Upper lobe of left lung (tissue), 6 donors: ENCODE data around the gene TBCA. TPM values are rescaled to one million over a fixed set of nuclear protein-coding genes. Genes with fewer than 3 reads are reported as not detected.
"Not testable (repeated sequence)": the region's sequence is repeated elsewhere in the genome, so short reads cannot be mapped to it uniquely, and the experiment has no call there.

ENCODE experiments used
- ATAC-seq, 2 donors: fragments of 200-7000 bp; cut with Tn5 transposase; one replicate each; pipeline ENCODE4 v1.9.1; 2022; ENCODE audit warnings: mild to moderate bottlenecking in 2 of 2, moderate library complexity in 2 of 2; ENCODE audit not compliant: low FRiP score in 2 of 2
- DNase-seq, 2 donors: peaks; one replicate each; pipeline ENCODE4 v3.0.0-alpha.2; 2019 to 2020
- H3K27ac ChIP-seq, 4 donors: fragments of 200-600 bp; sonication (generic); one replicate each; pipeline ENCODE4 v1.5.1; 2016 to 2019
- H3K27me3 ChIP-seq, 4 donors: fragments of 200-600 bp; sonication (generic); one replicate each; pipeline ENCODE4 v1.5.1; 2017 to 2019
- H3K36me3 ChIP-seq, 4 donors: fragments of 200-600 bp; sonication (generic); one replicate each; pipeline ENCODE4 v1.5.1; 2016 to 2019
- H3K4me1 ChIP-seq, 4 donors: fragments of 200-600 bp; sonication (generic); one replicate each; pipeline ENCODE4 v1.5.1; 2018 to 2019
- H3K4me3 ChIP-seq, 4 donors: fragments of 200-600 bp; sonication (generic); one replicate each; pipeline ENCODE4 v1.5.1; 2017 to 2019; ENCODE audit warnings: mild to moderate bottlenecking in 2 of 4, moderate library complexity in 1 of 4
- H3K9me3 ChIP-seq, 4 donors: fragments of 200-600 bp; sonication (generic); one replicate each; pipeline ENCODE4 v1.5.1; 2018 to 2019
- CTCF ChIP-seq, 6 experiments: fragments of 450-650 bp in 4 of 6; fragments of 200-600 bp in 2 of 6; sonication (generic) in 2 of 6; IDR thresholded peaks; one replicate each; pipeline ENCODE4 v1.5.1; 2016 to 2019; ENCODE audit warnings: antibody characterized with exemption in 6 of 6
- EP300 ChIP-seq, 4 donors: sonication (generic); formaldehyde crosslinking; IDR thresholded peaks; one replicate each; pipeline ENCODE4 v1.5.1; 2017; ENCODE audit warnings: antibody characterized with exemption in 4 of 4, control low read depth in 2 of 4
- POLR2A ChIP-seq, 4 donors: fragments of 450-650 bp; IDR thresholded peaks; one replicate each; pipeline ENCODE4 v1.5.1; 2016 to 2017; ENCODE audit warnings: antibody characterized with exemption in 4 of 4, mild to moderate bottlenecking in 2 of 4
- POLR2AphosphoS5 ChIP-seq, 2 donors: sonication (generic); formaldehyde crosslinking; IDR thresholded peaks; one replicate each; pipeline ENCODE4 v1.5.1; 2017; ENCODE audit warnings: antibody characterized with exemption in 2 of 2
- WGBS, 2 donors: methylation state at CpG; one replicate each; pipeline ENCODE4 v1.1.5; 2017 to 2018; 5-methylcytosine and 5-hydroxymethylcytosine counted together
- total RNA-seq, 6 donors: library from RNA; depleted of rRNA in 4 of 6; stranded (reverse); fragments of >200 nt in 4 of 6; gene quantifications; one replicate each; pipeline versions ENCODE4 v1.1.0 to v1.2.1, GENCODE V29; 2016 to 2021
- donor health status: DM: no; HTN: no; CAD: no; lungs with moderate emphysema.
- donor health status: DM: no; HTN: yes; CAD: no; lungs with severe emphysema.

The TBCA gene
- total RNA-seq, 6 donors from 2014 or later = 69.2 to 163 (median 124) TPM

- Histone ChIP-seq H3K27me3 (no peaks in the 10 kb centered on the region), H3K36me3 (peaks cover 0 to under 1% (median 0%) of the 10 kb centered on the region in 4 donors), H3K27ac (no peak overlapping the region), H3K9me3 (no peaks in the 10 kb centered on the region), H3K4me3 (no peak overlapping the region), H3K4me1 (peaks cover 0 to 6% (median 1%) of the 10 kb centered on the region in 4 donors)
- TF ChIP-seq POLR2AphosphoS5 (IDR thresholded peaks at IDR 0.05) (no peak), CTCF (IDR thresholded peaks at IDR 0.05) (no peak), POLR2A (IDR thresholded peaks at IDR 0.05) (no peak), EP300 (IDR thresholded peaks at IDR 0.05) (no peak)
- DNase-seq (peak in 1 of 2 donors; percentile 26), ATAC-seq (no peak)
- WGBS, 2 donors = 81 to 89% methylated on average over 10 of the region's 10 CpGs
These were observed 17.8 kb downstream of the TBCA start for GRCh38 chr5:77758141-77758938.

- Histone ChIP-seq H3K4me1 (no peaks in the 10 kb centered on the region), H3K36me3 (no peaks in the 10 kb centered on the region), H3K27ac (no peak overlapping the region), H3K9me3 (no peaks in the 10 kb centered on the region), H3K4me3 (no peak overlapping the region), H3K27me3 (no peaks in the 10 kb centered on the region)
- DNase-seq (peak in 1 of 2 donors; percentile 32), ATAC-seq (no peak)
- 94 to 96% methylated on average over 9 of the region's 9 CpGs for WGBS, 2 donors
- TF ChIP-seq CTCF (IDR thresholded peaks at IDR 0.05) (no peak), EP300 (IDR thresholded peaks at IDR 0.05) (no peak), POLR2AphosphoS5 (IDR thresholded peaks at IDR 0.05) (no peak), POLR2A (IDR thresholded peaks at IDR 0.05) (no peak)
These were observed 24.7 kb downstream of the TBCA start for GRCh38 chr5:77751328-77752023.

GRCh38 chr5:77750928-77751327 is 25.2 kb downstream of the TBCA start:
- WGBS, 2 donors = 89 to 92% methylated on average over 6 of the region's 6 CpGs
- ATAC-seq = not testable (repeated sequence)

GRCh38 chr5:77748160-77748559 is 28.0 kb downstream of the TBCA start:
- WGBS, 2 donors = 67 to 83% methylated on average over 2 of the region's 2 CpGs

More at GRCh38 chr5:77750928-77751327, 25.2 kb downstream of the TBCA start:
- not testable (repeated sequence) for H3K27me3 ChIP-seq, H3K4me3 ChIP-seq, H3K4me1 ChIP-seq, H3K9me3 ChIP-seq, H3K36me3 ChIP-seq, DNase-seq, H3K27ac ChIP-seq

More at GRCh38 chr5:77748160-77748559, 28.0 kb downstream of the TBCA start:
- H3K4me1 ChIP-seq = peaks cover 0 to 5% (median 2%) of the 10 kb centered on the region in 4 donors
- no peak for ATAC-seq
- TF ChIP-seq CTCF (IDR thresholded peaks at IDR 0.05) (no peak), POLR2AphosphoS5 (IDR thresholded peaks at IDR 0.05) (no peak), EP300 (IDR thresholded peaks at IDR 0.05) (no peak), POLR2A (IDR thresholded peaks at IDR 0.05) (no peak)
- no peak overlapping the region for H3K4me3 ChIP-seq
- H3K27me3 ChIP-seq = no peaks in the 10 kb centered on the region
- no peaks in the 10 kb centered on the region for H3K9me3 ChIP-seq
- H3K27ac ChIP-seq = no peak overlapping the region
- no peaks in the 10 kb centered on the region for H3K36me3 ChIP-seq
- DNase-seq = no peak
